K562 (cell line): ENCODE results near the gene ARHGAP4. TPM values are rescaled to one million over a fixed set of nuclear protein-coding genes. Genes with fewer than 3 reads are reported as not detected.

Experiments
- ATF7 ChIP-seq: fragments of 450-650 bp; IDR thresholded peaks from 2 replicates; pipeline ENCODE4 v1.7.1; 2014; ENCODE audit warnings: mild to moderate bottlenecking, moderate library complexity
- CBFA2T3 ChIP-seq: fragments of 450-650 bp; IDR thresholded peaks from 2 replicates; pipeline ENCODE4 v1.6.1; 2017
- CXXC5 ChIP-seq: fragments of 250-450 bp; sonication (Bioruptor Pico); IDR thresholded peaks from 2 replicates; pipeline ENCODE4 v1.8.0; 2022; ENCODE audit warnings: inconsistent platforms, mild to moderate bottlenecking, moderate library complexity
- EGR1 ChIP-seq: fragments of 450-650 bp; conservative IDR thresholded peaks from 2 replicates; pipeline ENCODE4 v1.6.1; 2017; ENCODE audit warnings: mild to moderate bottlenecking
- ERF ChIP-seq: fragments of 450-650 bp; formaldehyde crosslinking; IDR thresholded peaks from 2 replicates; pipeline ENCODE4 v1.4.0; 2020; ENCODE audit warnings: mild to moderate bottlenecking, mixed read lengths
- FOSL1 ChIP-seq: fragments of 200-800 bp; sonication (Bioruptor generic); conservative IDR thresholded peaks from 2 replicates; pipeline ENCODE4 v1.6.1; 2016; ENCODE audit warnings: missing genetic modification characterization, missing compliant biosample characterization
- FOXJ2 ChIP-seq: fragments of 200-800 bp; sonication (Bioruptor generic); IDR thresholded peaks from 2 replicates; pipeline ENCODE4 v1.6.1; 2016; ENCODE audit warnings: missing genetic modification characterization, missing compliant biosample characterization
- KLF16 ChIP-seq: IDR thresholded peaks from 2 replicates; pipeline ENCODE4 v1.6.1; 2016; ENCODE audit warnings: antibody characterized with exemption
- MEIS2 ChIP-seq: fragments of 450-650 bp; IDR thresholded peaks from 2 replicates; pipeline ENCODE4 v1.6.1; 2014; ENCODE audit warnings: mild to moderate bottlenecking; ENCODE audit not compliant: partially characterized antibody
- MXI1 ChIP-seq: IDR thresholded peaks from 2 replicates; pipeline ENCODE4 v1.6.1; 2011; ENCODE audit warnings: low read depth, mild to moderate bottlenecking, improper control_type of control experiment, low read length
- NFXL1 ChIP-seq: fragments of 450-650 bp; formaldehyde crosslinking; IDR thresholded peaks from 2 replicates; pipeline ENCODE4 v1.4.0; 2021; ENCODE audit warnings: mild to moderate bottlenecking
- PML ChIP-seq: IDR thresholded peaks from 2 replicates; pipeline ENCODE4 v1.6.1; 2012; ENCODE audit warnings: low read length, inconsistent platforms
- POLR3A ChIP-seq: IDR thresholded peaks from 2 replicates; pipeline ENCODE4 v1.6.1; 2011; ENCODE audit warnings: borderline replicate concordance, mild to moderate bottlenecking, moderate library complexity; ENCODE audit not compliant: insufficient read length, insufficient read depth; ENCODE audit errors: extremely low read depth
- PYGO2 ChIP-seq: fragments of 450-650 bp; IDR thresholded peaks from 2 replicates; pipeline ENCODE4 v1.6.1; 2016; ENCODE audit warnings: mild to moderate bottlenecking, missing genetic modification characterization, moderate library complexity, missing compliant biosample characterization
- RCOR1 ChIP-seq, 2 experiments: IDR thresholded peaks; 2 replicates each; pipeline ENCODE4 v1.6.1; 2012; ENCODE audit warnings: low read depth in 2 of 2, low read length in 2 of 2, borderline replicate concordance in 1 of 2, improper control_type of control experiment in 1 of 2
- SMARCC2 ChIP-seq: fragments of 450-650 bp; IDR thresholded peaks from 2 replicates; pipeline ENCODE4 v1.6.1; 2017; ENCODE audit warnings: antibody characterized with exemption, moderate library complexity, mild to moderate bottlenecking, low read depth
- SMARCE1 ChIP-seq: fragments of 450-650 bp; IDR thresholded peaks from 2 replicates; pipeline ENCODE4 v1.7.1; 2016; ENCODE audit warnings: mild to moderate bottlenecking
- SOX6 ChIP-seq: fragments of 450-650 bp; IDR thresholded peaks from 2 replicates; pipeline ENCODE4 v1.6.1; 2014; ENCODE audit warnings: mild to moderate bottlenecking
- STAT5A ChIP-seq: IDR thresholded peaks from 2 replicates; pipeline ENCODE4 v1.6.1; 2012; ENCODE audit warnings: low read length, inconsistent platforms, borderline replicate concordance
- TCF7L2 ChIP-seq: fragments of 150-350 bp; IDR thresholded peaks from 2 replicates; pipeline ENCODE4 v1.6.1; 2016; ENCODE audit warnings: low read depth, mild to moderate bottlenecking, low read length, moderate library complexity
- ZBTB17 ChIP-seq: fragments of 450-650 bp; formaldehyde crosslinking; IDR thresholded peaks from 2 replicates; pipeline ENCODE4 v1.4.0; 2020; ENCODE audit warnings: mild to moderate bottlenecking
- ZFP36 ChIP-seq: fragments of 150-350 bp; IDR thresholded peaks from 2 replicates; pipeline ENCODE4 v1.6.1; 2018; ENCODE audit warnings: low read length, low read depth; ENCODE audit not compliant: partially characterized antibody
- ZNF3 ChIP-seq: fragments of 250-450 bp; sonication (Bioruptor Pico); IDR thresholded peaks from 2 replicates; pipeline ENCODE4 v1.5.0; 2021; ENCODE audit warnings: mild to moderate bottlenecking, moderate library complexity
- ZNF75A ChIP-seq: fragments of 450-650 bp; formaldehyde crosslinking; IDR thresholded peaks from 2 replicates; pipeline ENCODE4 v1.4.0; 2020; ENCODE audit warnings: mild to moderate bottlenecking
- polyA plus RNA-seq, 8 experiments: library from polyadenylated mRNA; depleted of rRNA in 4 of 8; stranded (reverse) in 5 of 8; unstranded in 3 of 8; fragments of >200 nt; fragmentation: Nextera tagmentation in 2 of 8; fragmentation: Illumina TruSeq in 1 of 8; extraction: Ambion mirVana in 2 of 8; extraction: Trizol in 1 of 8; gene quantifications; 2 replicates each; pipeline versions ENCODE4 v1.2.1 to v1.2.3, GENCODE V29; 2011 to 2014; ENCODE audit warnings: inconsistent platforms in 1 of 8, missing spikeins in 1 of 8
- total RNA-seq, 7 experiments: library from RNA; depleted of rRNA in 6 of 7; stranded (reverse); fragments of >200 nt in 6 of 7; fragmentation: Illumina TruSeq in 2 of 7; extraction: Trizol in 2 of 7; gene quantifications; 2 replicates each; pipeline versions ENCODE4 v1.2.1 to v1.2.3, GENCODE V29; 2011 to 2021; ENCODE audit warnings: low replicate concordance in 1 of 7
- TF ChIP-seq, protein P1 (sequence below): fragments of 450-650 bp; IDR thresholded peaks from 2 replicates; pipeline ENCODE4 v1.6.1; 2016; ENCODE audit warnings: low read depth, mild to moderate bottlenecking, moderate library complexity
- TF ChIP-seq, protein P2 (sequence below): fragments of 450-650 bp; conservative IDR thresholded peaks from 2 replicates; pipeline ENCODE4 v1.6.1; 2016; ENCODE audit warnings: missing genetic modification characterization, low read depth, mild to moderate bottlenecking, missing compliant biosample characterization, moderate library complexity
- TF ChIP-seq, protein P3 (sequence below): sonication (generic); formaldehyde crosslinking; IDR thresholded peaks from 2 replicates; pipeline ENCODE4 v1.8.0; 2022; ENCODE audit warnings: missing genetic modification reagents, mild to moderate bottlenecking, borderline replicate concordance
- TF ChIP-seq, protein P4 (sequence below): fragments of 450-650 bp; IDR thresholded peaks from 2 replicates; pipeline ENCODE4 v1.6.1; 2016; ENCODE audit warnings: antibody characterized with exemption

ARHGAP4 gene
- total and polyA plus RNA-seq, 9 of the 15 experiments (the other 6 are each of a cell fraction or from before 2014, with no cell fraction given) = 0.30 to 81.8 (median 13.5) TPM

DNA sequence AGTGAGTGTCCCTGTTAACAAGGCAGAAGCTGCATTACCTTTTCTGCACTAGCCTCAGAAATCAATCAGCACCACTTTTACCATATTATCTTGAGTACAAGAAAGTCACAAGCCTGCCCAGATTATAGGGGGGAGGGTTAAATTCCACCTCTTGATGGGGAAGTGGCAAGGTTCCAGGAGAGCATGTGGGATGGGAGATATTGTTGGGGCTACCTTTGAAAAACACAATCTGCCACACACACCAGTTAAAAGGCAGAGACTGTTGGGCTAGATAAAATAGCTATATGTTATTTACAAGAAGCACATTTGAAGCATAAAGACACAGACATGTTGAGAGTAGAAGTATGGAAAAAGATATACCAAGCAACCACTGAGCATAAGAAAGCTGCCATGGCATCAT, 28.2 kb downstream of the ARHGAP4 start (continued):
- TF ChIP-seq ZNF75A (CRISPR knock-in tag) = no peak
- no peak for TF ChIP-seq POLR3A
- peak; percentile 99 for TF ChIP-seq RCOR1 (IDR thresholded peaks at IDR 0.05; ENCODE audit: borderline replicate concordance in 1 of 2, low read depth in 2 of 2, low read length in 2 of 2)
- TF ChIP-seq SMARCC2 = peak; percentile 92
- TF ChIP-seq CBFA2T3 = peak; percentile 100
- TF ChIP-seq ZNF3 (CRISPR knock-in tag) = no peak
- no peak for TF ChIP-seq NFXL1 (CRISPR knock-in tag)
- TF ChIP-seq MEIS2 = peak; percentile 95
- peak; percentile 58 for TF ChIP-seq ATF7
- no peak for TF ChIP-seq ZFP36
- TF ChIP-seq, protein P1, sequence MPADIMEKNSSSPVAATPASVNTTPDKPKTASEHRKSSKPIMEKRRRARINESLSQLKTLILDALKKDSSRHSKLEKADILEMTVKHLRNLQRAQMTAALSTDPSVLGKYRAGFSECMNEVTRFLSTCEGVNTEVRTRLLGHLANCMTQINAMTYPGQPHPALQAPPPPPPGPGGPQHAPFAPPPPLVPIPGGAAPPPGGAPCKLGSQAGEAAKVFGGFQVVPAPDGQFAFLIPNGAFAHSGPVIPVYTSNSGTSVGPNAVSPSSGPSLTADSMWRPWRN = peak; percentile 97
- TF ChIP-seq MXI1 = peak; percentile 79; the same call in 1 of the 2 replicates
- TF ChIP-seq TCF7L2 = peak; percentile 73
- peak; percentile 97 for TF ChIP-seq SOX6
- peak; percentile 98 for TF ChIP-seq STAT5A
- peak; percentile 60 for TF ChIP-seq CXXC5 (CRISPR knock-in tag)
- TF ChIP-seq, protein P2, sequence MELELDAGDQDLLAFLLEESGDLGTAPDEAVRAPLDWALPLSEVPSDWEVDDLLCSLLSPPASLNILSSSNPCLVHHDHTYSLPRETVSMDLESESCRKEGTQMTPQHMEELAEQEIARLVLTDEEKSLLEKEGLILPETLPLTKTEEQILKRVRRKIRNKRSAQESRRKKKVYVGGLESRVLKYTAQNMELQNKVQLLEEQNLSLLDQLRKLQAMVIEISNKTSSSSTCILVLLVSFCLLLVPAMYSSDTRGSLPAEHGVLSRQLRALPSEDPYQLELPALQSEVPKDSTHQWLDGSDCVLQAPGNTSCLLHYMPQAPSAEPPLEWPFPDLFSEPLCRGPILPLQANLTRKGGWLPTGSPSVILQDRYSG (tag) = 0 out of 2 replicates have a peak, but pooled peaks have one; percentile 50
- TF ChIP-seq FOXJ2 (tag) = peak; percentile 67
- TF ChIP-seq, protein P3, sequence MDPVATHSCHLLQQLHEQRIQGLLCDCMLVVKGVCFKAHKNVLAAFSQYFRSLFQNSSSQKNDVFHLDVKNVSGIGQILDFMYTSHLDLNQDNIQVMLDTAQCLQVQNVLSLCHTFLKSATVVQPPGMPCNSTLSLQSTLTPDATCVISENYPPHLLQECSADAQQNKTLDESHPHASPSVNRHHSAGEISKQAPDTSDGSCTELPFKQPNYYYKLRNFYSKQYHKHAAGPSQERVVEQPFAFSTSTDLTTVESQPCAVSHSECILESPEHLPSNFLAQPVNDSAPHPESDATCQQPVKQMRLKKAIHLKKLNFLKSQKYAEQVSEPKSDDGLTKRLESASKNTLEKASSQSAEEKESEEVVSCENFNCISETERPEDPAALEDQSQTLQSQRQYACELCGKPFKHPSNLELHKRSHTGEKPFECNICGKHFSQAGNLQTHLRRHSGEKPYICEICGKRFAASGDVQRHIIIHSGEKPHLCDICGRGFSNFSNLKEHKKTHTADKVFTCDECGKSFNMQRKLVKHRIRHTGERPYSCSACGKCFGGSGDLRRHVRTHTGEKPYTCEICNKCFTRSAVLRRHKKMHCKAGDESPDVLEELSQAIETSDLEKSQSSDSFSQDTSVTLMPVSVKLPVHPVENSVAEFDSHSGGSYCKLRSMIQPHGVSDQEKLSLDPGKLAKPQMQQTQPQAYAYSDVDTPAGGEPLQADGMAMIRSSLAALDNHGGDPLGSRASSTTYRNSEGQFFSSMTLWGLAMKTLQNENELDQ (CRISPR knock-in tag) = no peak
- TF ChIP-seq FOSL1 (tag) = peak; percentile 63
- peak; percentile 52; the same call in 1 of the 2 replicates for TF ChIP-seq ZBTB17 (CRISPR knock-in tag)
- TF ChIP-seq, protein P4, sequence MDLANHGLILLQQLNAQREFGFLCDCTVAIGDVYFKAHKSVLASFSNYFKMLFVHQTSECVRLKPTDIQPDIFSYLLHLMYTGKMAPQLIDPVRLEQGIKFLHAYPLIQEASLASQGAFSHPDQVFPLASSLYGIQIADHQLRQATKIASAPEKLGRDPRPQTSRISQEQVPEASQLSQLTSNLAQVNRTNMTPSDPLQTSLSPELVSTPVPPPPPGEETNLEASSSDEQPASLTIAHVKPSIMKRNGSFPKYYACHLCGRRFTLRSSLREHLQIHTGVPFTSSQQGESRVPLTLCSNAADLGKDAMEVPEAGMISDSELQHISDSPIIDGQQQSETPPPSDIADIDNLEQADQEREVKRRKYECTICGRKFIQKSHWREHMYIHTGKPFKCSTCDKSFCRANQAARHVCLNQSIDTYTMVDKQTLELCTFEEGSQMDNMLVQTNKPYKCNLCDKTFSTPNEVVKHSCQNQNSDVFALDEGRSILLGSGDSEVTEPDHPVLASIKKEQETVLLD = no peak
- peak; percentile 49; the same call in 1 of the 2 replicates for TF ChIP-seq PYGO2
- TF ChIP-seq PML = peak; percentile 99
- peak; percentile 95 for TF ChIP-seq SMARCE1
- peak; percentile 98 for TF ChIP-seq KLF16
- TF ChIP-seq ERF (CRISPR knock-in tag) = no peak
- TF ChIP-seq EGR1 = no peak
